ENCODE results near the gene ATP6V1G2. TPM values are rescaled to one million over a fixed set of nuclear protein-coding genes. Genes with fewer than 3 reads are reported as not detected.
A peak's percentile ranks its signal among the peaks of the same experiment; 100 is the strongest.

Gene ATP6V1G2
- total RNA-seq, 1 donor from 2014 or later = not detected

GRCh38 chr6:31575952-31576685 is 29.7 kb upstream of the ATP6V1G2 start:
- DNase-seq (ENCODE audit: low read depth in 2 of 2) = no peak

GRCh38 chr6:31575335-31575901 is 29.0 kb upstream of the ATP6V1G2 start, which contains the start of gene TNF:
TSS of gene TNF (plus strand) at chr6:31575565. CDS start at chr6:31575742, 177 bp downstream.
- no peak for DNase-seq (ENCODE audit: low read depth in 2 of 2)

DNA sequence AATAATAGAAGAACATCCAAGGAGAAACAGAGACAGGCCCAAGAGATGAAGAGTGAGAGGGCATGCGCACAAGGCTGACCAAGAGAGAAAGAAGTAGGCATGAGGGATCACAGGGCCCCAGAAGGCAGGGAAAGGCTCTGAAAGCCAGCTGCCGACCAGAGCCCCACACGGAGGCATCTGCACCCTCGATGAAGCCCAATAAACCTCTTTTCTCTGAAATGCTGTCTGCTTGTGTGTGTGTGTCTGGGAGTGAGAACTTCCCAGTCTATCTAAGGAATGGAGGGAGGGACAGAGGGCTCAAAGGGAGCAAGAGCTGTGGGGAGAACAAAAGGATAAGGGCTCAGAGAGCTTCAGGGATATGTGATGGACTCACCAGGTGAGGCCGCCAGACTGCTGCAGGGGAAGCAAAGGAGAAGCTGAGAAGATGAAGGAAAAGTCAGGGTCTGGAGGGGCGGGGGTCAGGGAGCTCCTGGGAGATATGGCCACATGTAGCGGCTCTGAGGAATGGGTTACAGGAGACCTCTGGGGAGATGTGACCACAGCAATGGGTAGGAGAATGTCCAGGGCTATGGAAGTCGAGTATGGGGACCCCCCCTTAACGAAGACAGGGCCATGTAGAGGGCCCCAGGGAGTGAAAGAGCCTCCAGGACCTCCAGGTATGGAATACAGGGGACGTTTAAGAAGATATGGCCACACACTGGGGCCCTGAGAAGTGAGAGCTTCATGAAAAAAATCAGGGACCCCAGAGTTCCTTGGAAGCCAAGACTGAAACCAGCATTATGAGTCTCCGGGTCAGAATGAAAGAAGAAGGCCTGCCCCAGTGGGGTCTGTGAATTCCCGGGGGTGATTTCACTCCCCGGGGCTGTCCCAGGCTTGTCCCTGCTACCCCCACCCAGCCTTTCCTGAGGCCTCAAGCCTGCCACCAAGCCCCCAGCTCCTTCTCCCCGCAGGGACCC is 28.0 kb upstream of the ATP6V1G2 start:
- no peak for DNase-seq (ENCODE audit: low read depth in 2 of 2)

DNA sequence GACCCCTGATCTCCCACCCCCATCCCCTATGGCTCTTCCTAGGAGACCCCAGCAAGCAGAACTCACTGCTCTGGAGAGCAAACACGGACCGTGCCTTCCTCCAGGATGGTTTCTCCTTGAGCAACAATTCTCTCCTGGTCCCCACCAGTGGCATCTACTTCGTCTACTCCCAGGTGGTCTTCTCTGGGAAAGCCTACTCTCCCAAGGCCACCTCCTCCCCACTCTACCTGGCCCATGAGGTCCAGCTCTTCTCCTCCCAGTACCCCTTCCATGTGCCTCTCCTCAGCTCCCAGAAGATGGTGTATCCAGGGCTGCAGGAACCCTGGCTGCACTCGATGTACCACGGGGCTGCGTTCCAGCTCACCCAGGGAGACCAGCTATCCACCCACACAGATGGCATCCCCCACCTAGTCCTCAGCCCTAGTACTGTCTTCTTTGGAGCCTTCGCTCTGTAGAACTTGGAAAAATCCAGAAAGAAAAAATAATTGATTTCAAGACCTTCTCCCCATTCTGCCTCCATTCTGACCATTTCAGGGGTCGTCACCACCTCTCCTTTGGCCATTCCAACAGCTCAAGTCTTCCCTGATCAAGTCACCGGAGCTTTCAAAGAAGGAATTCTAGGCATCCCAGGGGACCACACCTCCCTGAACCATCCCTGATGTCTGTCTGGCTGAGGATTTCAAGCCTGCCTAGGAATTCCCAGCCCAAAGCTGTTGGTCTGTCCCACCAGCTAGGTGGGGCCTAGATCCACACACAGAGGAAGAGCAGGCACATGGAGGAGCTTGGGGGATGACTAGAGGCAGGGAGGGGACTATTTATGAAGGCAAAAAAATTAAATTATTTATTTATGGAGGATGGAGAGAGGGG is 27.1 kb upstream of the ATP6V1G2 start:
- no peak for DNase-seq (ENCODE audit: low read depth in 2 of 2)

- no peak for DNase-seq (ENCODE audit: low read depth in 2 of 2)
Observed at GRCh38 chr6:31572041-31572911, 25.9 kb upstream of the ATP6V1G2 start, which contains the start of gene LTA. TSS of gene LTA (plus strand) at chr6:31572289. CDS start at chr6:31572743, 454 bp downstream.

DNA sequence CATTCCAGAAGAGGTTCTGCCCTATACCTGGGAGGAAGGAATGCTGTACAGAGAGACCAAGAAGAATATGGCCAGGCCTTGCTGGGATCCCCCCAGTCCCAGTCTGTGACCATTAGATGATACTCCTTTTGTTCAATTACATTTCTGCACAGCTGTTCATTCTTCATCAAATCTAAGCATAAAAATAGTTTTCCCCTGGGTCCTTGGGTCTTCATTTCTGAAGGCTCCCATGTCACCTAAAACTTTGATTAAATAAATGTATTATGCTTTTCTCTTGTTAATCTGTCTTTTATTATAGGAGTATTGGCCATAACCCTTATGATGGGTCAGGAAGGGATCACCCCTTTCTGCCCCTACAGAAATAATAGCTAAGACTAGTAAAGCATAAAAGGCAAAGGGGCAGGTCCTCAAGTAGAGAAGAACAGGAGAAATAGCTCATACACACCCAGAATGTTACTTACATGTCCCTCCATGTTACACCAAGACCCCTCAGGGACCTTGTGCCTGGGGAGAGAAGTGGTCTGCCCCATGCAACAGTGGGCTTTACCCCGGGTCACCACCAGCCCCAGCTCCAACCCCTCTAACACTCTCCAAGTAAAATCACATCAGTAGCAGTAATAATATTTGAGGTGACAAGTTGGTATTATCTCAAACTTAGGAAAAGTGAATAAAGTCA is 23.6 kb upstream of the ATP6V1G2 start:
- DNase-seq (ENCODE audit: low read depth in 2 of 2) = no peak

DNA sequence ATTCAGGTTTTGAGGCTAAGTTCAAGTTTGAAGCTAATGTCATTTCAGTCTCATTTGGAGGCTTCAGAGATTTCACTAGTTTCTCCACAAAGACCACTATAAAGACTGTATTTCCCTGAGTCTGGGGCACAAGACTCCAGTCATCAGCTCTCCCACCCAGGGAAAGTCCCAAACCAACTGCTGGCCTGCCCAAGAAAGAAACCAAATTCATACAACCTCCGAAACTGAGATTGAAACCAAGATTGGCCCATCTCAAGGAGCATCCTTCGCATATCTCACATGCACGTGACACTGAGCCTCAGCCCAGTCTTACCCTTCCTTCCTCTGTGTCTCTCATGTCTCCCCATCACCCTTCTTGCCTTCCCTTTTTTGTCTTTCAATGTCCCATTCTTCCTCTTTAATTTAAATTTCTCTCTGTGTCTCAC is 22.1 kb upstream of the ATP6V1G2 start:
- no peak for DNase-seq (ENCODE audit: low read depth in 2 of 2)

DNA sequence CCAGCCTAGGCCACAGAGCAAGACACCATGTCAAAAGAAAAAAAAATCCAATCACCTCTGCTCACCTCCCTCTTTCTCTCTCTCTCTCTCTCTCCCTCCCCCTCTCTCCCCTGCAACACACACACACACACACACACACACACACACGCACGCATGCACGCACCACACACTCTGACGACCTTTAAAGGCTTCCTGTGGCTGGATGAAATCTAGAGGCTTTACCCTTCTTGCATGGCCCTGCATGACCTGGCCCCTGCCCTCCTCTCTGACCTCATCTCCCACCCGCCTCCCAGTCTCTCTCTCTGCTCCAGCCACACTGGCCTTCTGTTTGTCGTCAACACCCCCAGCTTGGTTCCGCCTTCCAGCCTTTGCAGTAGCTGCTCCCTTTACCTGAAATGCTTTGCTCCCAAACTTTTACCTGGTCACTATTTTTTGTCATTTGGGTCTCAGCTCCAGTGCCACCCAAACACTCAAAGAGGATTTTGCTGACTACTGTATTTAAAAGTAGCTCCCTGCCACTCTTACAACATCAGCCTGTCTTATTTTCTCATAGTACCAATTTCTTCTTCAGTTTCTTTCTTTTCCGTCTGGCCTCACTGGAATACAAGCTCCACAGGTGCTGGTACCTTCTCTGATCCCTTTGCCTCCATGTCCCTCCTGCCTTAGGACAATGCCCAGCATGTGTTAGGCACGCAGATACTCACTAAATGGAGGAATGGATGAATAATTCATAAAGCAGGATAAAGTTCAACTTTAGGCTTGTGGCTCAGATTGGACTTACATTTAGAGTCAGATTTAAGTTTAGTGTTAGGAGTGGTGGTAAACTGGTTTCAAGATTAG is 21.3 kb upstream of the ATP6V1G2 start:
- no peak for DNase-seq (ENCODE audit: low read depth in 2 of 2)

DNA sequence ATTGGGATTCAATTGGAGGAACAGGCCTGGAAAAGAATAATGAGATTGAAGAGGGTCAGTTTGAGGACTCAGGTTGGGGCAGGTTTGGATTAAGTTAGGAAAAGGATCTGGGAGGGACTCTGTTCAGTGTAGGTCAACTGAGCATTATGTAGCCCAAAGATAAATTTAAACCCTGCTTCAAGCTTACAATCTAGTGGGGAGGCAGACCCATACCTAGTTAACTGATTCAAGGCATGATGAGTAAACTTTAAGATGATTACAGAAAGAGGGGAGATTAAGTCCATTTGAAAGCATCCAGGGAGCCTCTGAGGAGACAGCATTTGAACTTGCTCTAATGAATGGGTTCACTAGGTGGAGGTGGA is 14.3 kb upstream of the ATP6V1G2 start:
- DNase-seq (ENCODE audit: low read depth in 2 of 2) = no peak

GRCh38 chr6:31559958-31560696 is 13.7 kb upstream of the ATP6V1G2 start:
- peak; percentile 99 for DNase-seq (ENCODE audit: low read depth in 2 of 2)

- no peak for DNase-seq (ENCODE audit: low read depth in 2 of 2)
Observed at GRCh38 chr6:31559606-31559957, 13.2 kb upstream of the ATP6V1G2 start.

DNA sequence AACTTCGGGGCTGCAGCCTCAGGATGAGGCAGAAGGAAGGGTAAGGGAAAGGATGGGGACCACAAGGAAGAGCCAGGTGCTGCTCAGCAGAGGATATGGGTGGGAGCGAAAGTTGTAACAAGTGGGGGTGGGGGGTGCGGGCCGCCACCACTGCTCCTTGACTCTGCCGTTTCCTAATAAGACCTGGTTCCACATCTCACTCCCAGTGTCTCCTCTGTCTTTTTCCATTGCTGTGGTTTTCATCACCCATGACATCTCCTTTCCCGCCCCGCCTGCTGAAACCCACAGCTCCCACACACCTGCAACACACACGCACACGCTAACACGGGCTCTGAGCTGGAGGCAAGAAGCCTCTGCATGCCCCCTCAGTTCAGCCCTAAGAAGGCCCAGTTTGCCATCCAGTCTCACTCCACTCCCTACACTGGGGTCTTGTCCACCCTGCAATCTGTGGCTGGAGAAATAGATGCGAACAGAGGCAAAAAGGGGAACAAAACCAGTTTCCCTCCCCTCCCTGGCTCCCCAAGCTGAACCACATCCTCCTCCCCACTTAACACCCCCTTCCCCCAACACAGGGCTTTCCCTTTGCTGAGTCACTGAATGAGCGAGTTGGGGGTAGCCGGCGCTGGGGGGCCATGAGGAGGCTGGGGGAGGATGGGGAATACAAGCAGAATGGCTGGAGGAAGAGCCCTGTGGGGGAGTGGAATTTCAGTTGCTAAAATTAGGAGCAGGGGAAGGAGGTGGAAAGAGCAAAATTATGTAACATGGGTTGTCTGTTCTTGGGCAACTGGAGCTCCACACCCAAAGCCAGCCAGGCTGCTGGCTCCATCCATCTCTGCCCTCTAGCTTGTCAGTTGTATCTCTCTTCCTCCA is 12.5 kb upstream of the ATP6V1G2 start:
- peak in 1 of 2 donors; percentile 61 for DNase-seq (ENCODE audit: low read depth in 2 of 2)

DNA sequence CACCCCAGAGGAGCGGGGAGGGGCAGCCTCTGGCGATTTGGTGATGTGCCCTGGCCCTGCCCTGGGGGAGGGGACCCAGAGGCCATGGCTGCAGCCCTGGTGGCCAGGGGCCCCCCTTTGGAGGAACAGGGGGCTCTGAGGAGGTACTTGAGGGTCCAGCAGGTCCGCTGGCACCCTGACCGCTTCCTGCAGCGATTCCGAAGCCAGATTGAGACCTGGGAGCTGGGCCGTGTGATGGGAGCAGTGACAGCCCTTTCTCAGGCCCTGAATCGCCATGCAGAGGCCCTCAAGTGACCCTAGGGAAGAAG is 11.9 kb upstream of the ATP6V1G2 start:
- no peak for DNase-seq (ENCODE audit: low read depth in 2 of 2)

DNA sequence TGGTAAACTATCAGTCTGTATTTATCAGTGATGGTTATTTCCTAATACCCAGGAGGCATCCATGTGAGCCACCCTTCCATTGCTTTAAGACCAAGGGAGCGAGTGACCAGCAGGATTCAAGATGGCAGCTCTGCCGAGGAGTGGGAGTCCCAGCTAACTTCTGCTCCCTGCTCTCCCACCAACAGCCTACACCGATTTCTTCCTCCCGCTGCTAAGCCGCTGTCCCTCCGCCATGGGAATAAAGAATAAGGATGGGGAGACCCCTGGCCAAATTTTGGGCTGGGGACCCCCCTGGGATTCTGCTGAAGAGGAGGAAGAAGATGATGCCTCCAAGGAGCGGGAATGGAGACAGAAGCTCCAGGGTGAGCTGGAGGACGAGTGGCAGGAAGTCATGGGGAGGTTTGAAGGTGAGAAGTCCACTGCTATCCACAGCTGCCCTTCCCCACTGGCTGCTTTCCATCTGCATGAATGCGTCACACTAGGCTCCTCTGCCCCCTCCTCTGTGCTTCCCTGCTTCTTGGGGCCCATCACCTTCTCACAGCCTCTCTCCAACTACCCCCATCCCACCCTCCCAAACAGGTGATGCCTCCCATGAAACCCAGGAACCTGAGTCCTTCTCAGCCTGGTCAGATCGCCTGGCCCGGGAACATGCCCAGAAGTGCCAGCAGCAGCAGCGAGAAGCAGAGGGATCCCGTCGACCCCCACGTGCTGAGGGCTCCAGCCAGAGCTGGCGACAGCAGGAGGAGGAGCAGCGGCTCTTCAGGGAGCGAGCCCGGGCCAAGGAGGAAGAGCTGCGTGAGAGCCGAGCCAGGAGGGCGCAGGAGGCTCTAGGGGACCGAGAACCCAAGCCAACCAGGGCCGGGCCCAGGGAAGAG is 11.3 kb upstream of the ATP6V1G2 start:
- DNase-seq (ENCODE audit: low read depth in 2 of 2) = peak in 1 of 2 donors; percentile 46

- no peak for DNase-seq (ENCODE audit: low read depth in 2 of 2)
Observed at GRCh38 chr6:31556307-31556706, 9.9 kb upstream of the ATP6V1G2 start.

DNA sequence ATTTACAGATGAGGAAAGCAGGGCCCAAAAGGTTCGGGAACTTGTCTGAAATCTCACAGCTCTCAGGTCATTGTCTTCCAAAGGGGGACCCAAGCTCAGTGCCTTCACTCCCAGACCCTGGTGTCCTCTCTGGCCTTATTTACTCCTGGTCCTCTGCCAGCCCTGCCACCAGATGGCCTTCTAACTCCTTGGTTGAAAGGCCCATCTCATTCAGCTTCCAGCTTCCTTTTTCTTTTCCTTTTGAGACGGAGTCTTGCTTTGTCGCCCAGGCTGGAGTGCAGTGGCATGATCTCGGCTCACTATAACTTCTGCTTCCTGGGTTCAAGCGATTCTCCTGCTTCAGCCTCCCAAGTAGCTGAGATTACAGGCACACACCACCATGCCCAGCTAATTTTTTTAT is 5.0 kb upstream of the ATP6V1G2 start:
- peak; percentile 40 to 86 for DNase-seq (ENCODE audit: low read depth in 2 of 2)
